ENCODE data around the gene HTRA1.

Gene HTRA1

DNA sequence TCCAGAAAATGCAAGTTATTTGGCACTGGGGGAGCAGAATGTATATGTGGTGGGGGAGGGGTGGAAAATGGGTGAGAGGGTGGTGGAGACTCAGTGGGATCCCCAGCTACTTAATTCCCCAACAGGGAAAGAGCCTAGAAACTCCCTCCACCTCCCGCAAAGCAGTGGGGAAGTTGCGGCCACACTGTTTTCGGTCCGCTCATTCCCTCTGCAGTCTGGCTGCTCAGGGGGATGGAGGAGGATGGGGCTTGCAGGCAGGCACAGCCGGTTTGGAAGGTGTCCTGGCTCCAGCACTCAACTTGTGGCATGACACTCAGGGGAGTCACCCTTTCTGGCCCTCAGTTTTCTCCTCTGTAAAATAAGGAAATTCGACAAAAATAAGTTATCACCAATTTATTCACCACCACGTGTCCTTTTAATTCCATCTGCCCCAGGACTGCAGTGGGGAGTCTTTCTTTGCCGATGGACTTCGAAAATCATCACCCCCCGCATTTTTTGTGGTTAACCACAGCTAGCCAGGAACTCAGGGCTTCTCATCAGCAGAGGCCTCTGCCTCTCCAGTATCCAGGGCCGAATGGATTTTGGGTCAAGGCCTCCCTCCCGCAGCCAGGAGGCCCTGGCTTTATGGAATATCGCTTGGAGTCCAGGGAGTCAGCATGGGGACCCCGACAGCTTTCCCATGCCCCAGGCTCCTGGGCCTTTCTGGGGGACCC is 1.6 kb upstream of the HTRA1 start:
- Histone ChIP-seq H4K20me1 (no peaks in the 10 kb centered on the region), H3K4me2 (peak overlapping the region in 4 of 11 experiments; percentile 18 to 29 (median 28); a peak in 3 of 22 replicates), H3K9me3 (replicated peaks in 1 of 11) (peaks cover 11 to 33% (median 18%) of the 10 kb centered on the region in 11 experiments; a peak in 21 of 22 replicates), H3K9ac (no peak overlapping the region), H3K27me3 (no peaks in the 10 kb centered on the region), H3K27ac (no peak overlapping the region), H3K4me3 (no peak overlapping the region), H3K4me1 (peaks cover 0 to 11% (median 0%) of the 10 kb centered on the region in 10 experiments; a peak in 4 of 20 replicates), H3K36me3 (no peaks in the 10 kb centered on the region)
- no peak for TF ChIP-seq Cebpa-rat (IDR thresholded peaks at IDR 0.05)

DNA sequence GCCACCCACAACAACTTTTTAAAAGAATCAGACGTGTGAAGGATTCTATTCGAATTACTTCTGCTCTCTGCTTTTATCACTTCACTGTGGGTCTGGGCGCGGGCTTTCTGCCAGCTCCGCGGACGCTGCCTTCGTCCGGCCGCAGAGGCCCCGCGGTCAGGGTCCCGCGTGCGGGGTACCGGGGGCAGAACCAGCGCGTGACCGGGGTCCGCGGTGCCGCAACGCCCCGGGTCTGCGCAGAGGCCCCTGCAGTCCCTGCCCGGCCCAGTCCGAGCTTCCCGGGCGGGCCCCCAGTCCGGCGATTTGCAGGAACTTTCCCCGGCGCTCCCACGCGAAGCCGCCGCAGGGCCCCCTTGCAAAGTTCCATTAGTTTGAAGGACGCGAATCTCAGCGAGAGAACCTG is 461 bp upstream of the HTRA1 start:
- Histone ChIP-seq H3K4me2 (no peak overlapping the region), H3K4me1 (peaks cover 0 to 11% (median 0%) of the 10 kb centered on the region in 10 experiments; a peak in 4 of 20 replicates), H3K9ac (no peak overlapping the region), H3K9me3 (replicated peaks in 1 of 11) (peaks cover 11 to 33% (median 18%) of the 10 kb centered on the region in 11 experiments; a peak in 21 of 22 replicates), H3K36me3 (no peaks in the 10 kb centered on the region), H4K20me1 (no peaks in the 10 kb centered on the region), H3K4me3 (no peak overlapping the region), H3K27ac (no peak overlapping the region), H3K27me3 (no peaks in the 10 kb centered on the region)
- TF ChIP-seq Cebpa-rat (IDR thresholded peaks at IDR 0.05), result no peak

DNA sequence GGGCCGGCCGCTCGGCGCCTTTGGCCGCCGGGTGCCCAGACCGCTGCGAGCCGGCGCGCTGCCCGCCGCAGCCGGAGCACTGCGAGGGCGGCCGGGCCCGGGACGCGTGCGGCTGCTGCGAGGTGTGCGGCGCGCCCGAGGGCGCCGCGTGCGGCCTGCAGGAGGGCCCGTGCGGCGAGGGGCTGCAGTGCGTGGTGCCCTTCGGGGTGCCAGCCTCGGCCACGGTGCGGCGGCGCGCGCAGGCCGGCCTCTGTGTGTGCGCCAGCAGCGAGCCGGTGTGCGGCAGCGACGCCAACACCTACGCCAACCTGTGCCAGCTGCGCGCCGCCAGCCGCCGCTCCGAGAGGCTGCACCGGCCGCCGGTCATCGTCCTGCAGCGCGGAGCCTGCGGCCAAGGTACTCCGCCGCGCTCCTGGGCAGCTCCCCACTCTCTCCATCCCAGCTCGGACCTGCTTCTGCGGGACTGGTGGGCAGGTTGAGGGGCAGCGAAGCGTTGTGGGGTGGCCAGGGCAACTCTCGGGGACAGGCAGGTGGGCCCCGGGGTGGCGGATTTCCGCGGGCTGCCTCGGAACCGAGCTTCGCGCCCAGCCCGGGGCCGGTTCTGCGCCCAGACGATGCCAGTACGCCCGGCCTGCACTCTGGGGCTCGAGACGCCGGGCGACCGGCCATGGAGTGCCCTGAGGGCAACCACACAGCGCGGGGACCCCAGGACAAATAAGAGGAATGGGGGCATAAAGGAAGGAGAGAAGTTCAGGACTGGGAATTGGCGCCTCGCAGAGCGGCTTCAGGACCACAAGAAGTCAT is 578 bp downstream of the HTRA1 start:
- Histone ChIP-seq H3K36me3 (no peaks in the 10 kb centered on the region), H3K4me3 (no peak overlapping the region), H3K4me1 (peaks cover 0 to 20% (median 3%) of the 10 kb centered on the region in 10 experiments; a peak in 9 of 20 replicates), H3K9ac (no peak overlapping the region), H3K4me2 (no peak overlapping the region), H3K27ac (no peak overlapping the region), H4K20me1 (no peaks in the 10 kb centered on the region), H3K27me3 (no peaks in the 10 kb centered on the region), H3K9me3 (replicated peaks in 1 of 11) (peaks cover 11 to 33% (median 18%) of the 10 kb centered on the region in 11 experiments; a peak in 21 of 22 replicates)
- TF ChIP-seq Cebpa-rat (IDR thresholded peaks at IDR 0.05), result no peak

DNA sequence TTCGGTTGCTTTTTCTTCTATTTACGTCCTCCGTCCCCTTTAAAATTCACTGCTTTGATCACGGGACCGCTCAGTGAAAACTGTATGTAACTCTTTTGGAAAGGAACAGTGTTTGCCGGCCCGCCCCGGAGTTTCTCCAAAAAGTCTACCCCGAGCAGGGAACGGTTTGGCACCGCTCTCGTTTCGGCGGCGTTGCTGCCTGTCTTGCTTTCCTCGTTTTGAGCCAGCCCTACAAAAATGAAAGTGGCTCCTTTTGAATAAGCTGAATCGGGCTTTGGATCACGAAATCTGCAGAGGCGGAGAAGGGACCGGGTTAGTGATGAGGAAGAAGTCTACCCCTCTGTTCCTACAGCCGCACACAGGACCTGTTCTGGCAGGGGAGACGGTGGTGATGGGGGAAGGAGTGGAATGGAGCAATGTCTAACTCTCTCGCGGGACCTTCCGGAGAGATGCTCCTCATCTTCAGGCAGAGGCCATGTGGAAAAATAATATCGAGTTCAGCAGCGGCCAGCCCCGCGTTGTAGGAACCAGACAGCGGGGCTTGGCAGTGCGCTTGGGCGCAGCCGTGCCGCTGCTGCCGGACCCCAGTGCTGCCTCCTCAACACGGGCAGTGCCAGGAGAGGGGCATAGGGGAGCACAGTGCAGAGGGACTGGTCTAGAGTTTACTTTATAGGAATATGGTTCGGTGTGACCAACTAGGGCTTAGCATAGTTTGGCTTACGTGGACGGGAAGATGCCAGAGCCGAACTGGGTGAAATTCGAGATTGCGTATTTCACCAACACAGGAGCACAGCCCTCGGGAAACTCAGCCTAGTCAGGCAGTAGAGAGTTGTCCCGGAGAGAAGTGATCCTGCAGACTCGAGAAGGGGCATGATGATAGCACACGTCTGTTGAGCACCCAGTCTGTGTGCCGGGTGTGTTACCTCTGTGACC is 1.4 kb downstream of the HTRA1 start:
- no peak for TF ChIP-seq Cebpa-rat (IDR thresholded peaks at IDR 0.05)

DNA sequence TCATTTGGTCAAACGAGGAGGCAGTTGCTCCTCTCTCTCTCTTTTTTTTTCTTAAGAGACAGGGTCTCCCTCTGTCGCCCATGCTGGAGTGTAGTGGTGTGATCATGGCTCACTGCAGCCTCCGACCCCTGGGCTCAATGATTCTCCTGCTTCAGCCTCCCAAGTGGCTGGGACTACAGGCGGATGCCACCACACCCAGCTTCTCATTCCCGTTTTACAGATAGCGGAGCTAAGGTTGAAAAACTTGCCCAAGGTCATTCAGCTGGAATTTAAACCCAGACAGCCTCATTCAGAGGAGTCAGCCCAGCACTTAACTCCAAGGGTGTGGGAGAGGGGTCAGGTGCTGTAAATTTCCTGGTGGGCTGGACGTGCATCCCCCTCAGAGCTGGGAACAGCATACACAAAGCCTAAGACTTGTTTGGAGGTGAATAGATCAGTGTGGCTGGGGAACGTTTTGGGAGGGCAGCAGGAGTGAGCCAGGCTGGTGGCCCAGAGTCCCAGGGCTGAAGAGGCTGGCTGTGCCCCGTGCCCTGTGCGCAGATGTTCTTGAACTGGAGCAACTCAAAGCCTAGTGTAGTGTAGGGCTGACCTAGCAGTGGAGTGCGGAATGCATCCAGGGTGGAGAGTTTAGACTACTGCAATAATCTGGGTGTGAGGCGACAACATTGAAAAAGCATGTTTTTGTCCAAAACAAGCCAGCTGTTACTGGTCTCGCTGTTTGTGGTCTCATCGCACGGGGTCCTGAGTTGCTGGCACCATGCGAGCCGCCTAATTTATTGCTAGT is 2.3 kb downstream of the HTRA1 start:
- H4K20me1 ChIP-seq, result no peaks in the 10 kb centered on the region
- H3K4me1 ChIP-seq, result peaks cover 0 to 37% (median 19%) of the 10 kb centered on the region in 10 experiments; a peak in 12 of 20 replicates
- H3K27me3 ChIP-seq, result no peaks in the 10 kb centered on the region
- no peak for TF ChIP-seq Cebpa-rat (IDR thresholded peaks at IDR 0.05)
- H3K9ac ChIP-seq, result no peak overlapping the region
- no peak overlapping the region for H3K4me2 ChIP-seq
- H3K27ac ChIP-seq, result no peak overlapping the region
- H3K36me3 ChIP-seq, result no peaks in the 10 kb centered on the region
- peaks cover 11 to 44% (median 18%) of the 10 kb centered on the region in 11 experiments; a peak in 21 of 22 replicates for H3K9me3 ChIP-seq (replicated peaks in 1 of 11)
- H3K4me3 ChIP-seq, result no peak overlapping the region

More for the DNA sequence above, 1.4 kb downstream of the HTRA1 start:
- no peaks in the 10 kb centered on the region for H4K20me1 ChIP-seq
- no peak overlapping the region for H3K27ac ChIP-seq
- peaks cover 0 to 29% (median 12%) of the 10 kb centered on the region in 10 experiments; a peak in 11 of 20 replicates for H3K4me1 ChIP-seq
- peaks cover 11 to 36% (median 18%) of the 10 kb centered on the region in 11 experiments; a peak in 21 of 22 replicates for H3K9me3 ChIP-seq (replicated peaks in 1 of 11)
- H3K27me3 ChIP-seq, result no peaks in the 10 kb centered on the region
- no peak overlapping the region for H3K4me3 ChIP-seq
- H3K9ac ChIP-seq, result no peak overlapping the region
- H3K36me3 ChIP-seq, result no peaks in the 10 kb centered on the region
- no peak overlapping the region for H3K4me2 ChIP-seq

DNA sequence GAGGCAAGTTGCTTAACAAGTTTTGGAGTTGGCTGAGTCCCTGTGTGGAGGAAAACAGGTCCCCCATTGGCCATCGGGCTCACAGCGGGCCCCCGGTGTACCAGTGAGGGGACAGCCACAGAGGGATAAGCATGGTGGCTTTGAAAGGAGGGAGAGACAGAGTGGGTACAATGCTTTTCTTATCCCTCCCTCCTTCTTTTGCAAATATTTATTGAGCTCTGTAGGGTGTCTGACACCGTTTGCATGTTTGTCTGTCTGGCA is 2.8 kb downstream of the HTRA1 start:
- H3K36me3 ChIP-seq, result no peaks in the 10 kb centered on the region
- no peaks in the 10 kb centered on the region for H3K27me3 ChIP-seq
- TF ChIP-seq Cebpa-rat (IDR thresholded peaks at IDR 0.05), result no peak
- H3K9me3 ChIP-seq (replicated peaks in 1 of 11), result peaks cover 11 to 46% (median 18%) of the 10 kb centered on the region in 11 experiments; a peak in 21 of 22 replicates
- no peak overlapping the region for H3K9ac ChIP-seq
- H3K4me2 ChIP-seq, result no peak overlapping the region
- H3K4me1 ChIP-seq, result peaks cover 0 to 43% (median 24%) of the 10 kb centered on the region in 10 experiments; a peak in 15 of 20 replicates
- no peak overlapping the region for H3K27ac ChIP-seq
- H3K4me3 ChIP-seq, result no peak overlapping the region
- H4K20me1 ChIP-seq, result no peaks in the 10 kb centered on the region

DNA sequence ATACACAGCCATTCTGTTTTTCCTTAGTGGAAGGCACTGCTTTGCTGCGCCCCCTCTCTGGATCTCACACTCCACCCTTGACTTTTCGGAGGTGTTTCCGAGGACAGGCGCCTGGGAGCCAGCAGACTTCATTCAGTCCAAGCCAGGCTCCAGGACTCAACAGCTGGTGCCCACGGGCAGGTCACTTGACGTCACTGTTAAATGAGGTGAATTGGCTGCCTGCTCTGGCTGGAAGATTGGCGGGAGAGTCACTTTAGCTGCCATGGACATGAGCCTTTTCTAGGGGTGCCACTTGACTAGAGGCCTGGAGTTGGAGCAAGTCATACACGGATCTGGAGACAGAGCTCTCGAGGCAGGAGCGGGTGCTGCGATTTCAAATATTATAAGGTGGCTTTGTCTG is 3.2 kb downstream of the HTRA1 start:
- Histone ChIP-seq H3K27me3 (no peaks in the 10 kb centered on the region), H3K4me2 (no peak overlapping the region), H3K27ac (no peak overlapping the region), H4K20me1 (no peaks in the 10 kb centered on the region), H3K9ac (no peak overlapping the region), H3K36me3 (no peaks in the 10 kb centered on the region), H3K4me3 (no peak overlapping the region), H3K4me1 (peaks cover 0 to 44% (median 28%) of the 10 kb centered on the region in 10 experiments; a peak in 15 of 20 replicates), H3K9me3 (replicated peaks in 1 of 11) (peaks cover 11 to 46% (median 18%) of the 10 kb centered on the region in 11 experiments; a peak in 21 of 22 replicates)
- TF ChIP-seq Cebpa-rat (IDR thresholded peaks at IDR 0.05), result no peak

DNA sequence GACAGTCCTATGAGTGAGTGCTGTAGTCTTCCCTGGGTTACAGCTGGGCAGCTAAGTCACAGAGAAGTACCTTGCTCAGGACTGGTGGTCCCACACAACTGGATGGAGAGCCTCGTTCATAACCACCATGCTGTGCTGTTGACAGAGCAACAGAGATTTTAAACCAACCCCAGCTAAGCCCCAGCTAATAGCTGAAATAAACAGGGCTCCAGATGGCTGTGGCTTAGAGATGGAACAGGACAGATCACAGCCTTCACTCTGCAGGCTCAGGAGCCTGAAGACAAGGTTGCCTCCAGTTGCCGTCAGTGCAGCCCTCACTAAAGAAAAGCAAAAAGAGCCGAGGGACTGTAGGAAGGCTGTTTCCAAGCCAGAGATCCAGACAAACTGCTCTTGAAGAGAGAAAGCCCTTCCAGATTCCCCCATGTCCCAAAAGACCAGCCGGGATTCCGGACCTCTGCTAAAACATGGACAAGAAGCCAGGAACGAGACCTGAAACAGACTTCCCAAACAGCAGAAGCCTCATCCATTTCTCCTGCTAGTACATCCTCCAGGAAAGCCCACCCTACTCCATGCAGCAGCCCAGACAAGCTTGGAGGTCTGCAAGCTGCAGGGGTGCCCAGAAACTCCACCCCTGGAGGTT is 4.2 kb downstream of the HTRA1 start:
- Histone ChIP-seq H3K27ac (peak overlapping the region in 1 of 11 experiments; percentile 31; a peak in 2 of 22 replicates), H3K4me1 (peaks cover 0 to 45% (median 36%) of the 10 kb centered on the region in 10 experiments; a peak in 15 of 20 replicates), H3K27me3 (no peaks in the 10 kb centered on the region), H3K4me3 (no peak overlapping the region), H3K9ac (no peak overlapping the region), H4K20me1 (no peaks in the 10 kb centered on the region), H3K9me3 (replicated peaks in 1 of 11) (peaks cover 9 to 39% (median 15%) of the 10 kb centered on the region in 11 experiments; a peak in 21 of 22 replicates), H3K36me3 (no peaks in the 10 kb centered on the region), H3K4me2 (no peak overlapping the region)
- TF ChIP-seq Cebpa-rat (IDR thresholded peaks at IDR 0.05), result no peak
